GM12878 (cell line): ENCODE results near the gene CAB39. TPM values are rescaled to one million over a fixed set of nuclear protein-coding genes. Genes with fewer than 3 reads are reported as not detected.

Experiments used
- ATF2 ChIP-seq: IDR thresholded peaks from 2 replicates; pipeline ENCODE4 v1.6.1; 2012; ENCODE audit warnings: low read length, inconsistent platforms
- ATF3 ChIP-seq: IDR thresholded peaks from 2 replicates; pipeline ENCODE4 v1.6.1; 2011; ENCODE audit warnings: low read depth, mild to moderate bottlenecking, low read length, moderate library complexity, borderline replicate concordance; ENCODE audit errors: extremely low read depth
- CEBPZ ChIP-seq: fragments of 150-350 bp; IDR thresholded peaks from 2 replicates; pipeline ENCODE4 v1.6.1; 2016; ENCODE audit warnings: low read depth, low read length
- CREB1 ChIP-seq: IDR thresholded peaks from 2 replicates; pipeline ENCODE4 v1.6.1; 2012; ENCODE audit warnings: low read depth, mild to moderate bottlenecking, inconsistent platforms
- CREM ChIP-seq: IDR thresholded peaks from 2 replicates; pipeline ENCODE4 v1.6.1; 2014; ENCODE audit warnings: antibody characterized with exemption, low read depth
- E4F1 ChIP-seq: fragments of 450-650 bp; IDR thresholded peaks from 2 replicates; pipeline ENCODE4 v1.6.1; 2018; ENCODE audit warnings: borderline replicate concordance, mild to moderate bottlenecking; ENCODE audit not compliant: partially characterized antibody
- HCFC1 ChIP-seq: fragments of 150-350 bp; IDR thresholded peaks from 2 replicates; pipeline ENCODE4 v1.6.1; 2014; ENCODE audit warnings: low read length
- MEF2A ChIP-seq: IDR thresholded peaks from 2 replicates; pipeline ENCODE4 v1.6.1; 2011; ENCODE audit warnings: low read depth, mild to moderate bottlenecking, low read length, moderate library complexity; ENCODE audit not compliant: insufficient read depth
- NR2F1 ChIP-seq: fragments of 450-650 bp; conservative IDR thresholded peaks from 2 replicates; pipeline ENCODE4 v1.6.1; 2017; ENCODE audit warnings: mild to moderate bottlenecking
- PML ChIP-seq: IDR thresholded peaks from 2 replicates; pipeline ENCODE4 v1.6.1; 2012; ENCODE audit warnings: low read length, inconsistent platforms
- WRNIP1 ChIP-seq: IDR thresholded peaks from 2 replicates; pipeline ENCODE4 v1.6.1; 2011; ENCODE audit warnings: low read depth, low read length, improper control_type of control experiment, borderline replicate concordance
- ZBED1 ChIP-seq: IDR thresholded peaks from 2 replicates; pipeline ENCODE4 v1.6.1; 2016; ENCODE audit warnings: borderline replicate concordance
- polyA plus RNA-seq, 11 experiments: library from polyadenylated mRNA; depleted of rRNA in 4 of 11; unstranded in 6 of 11; stranded (reverse) in 5 of 11; fragments of >200 nt; fragmentation: Nextera tagmentation in 4 of 11; fragmentation: Illumina TruSeq in 1 of 11; extraction: Ambion mirVana in 4 of 11; extraction: Trizol in 1 of 11; gene quantifications; 1 replicate in 1 of 11; 2 replicates in 10 of 11; pipeline versions ENCODE4 v1.2.1 to v1.2.3, GENCODE V29; 2011 to 2016; ENCODE audit warnings: inconsistent platforms in 2 of 11, missing spikeins in 2 of 11, low read depth in 1 of 11
- total RNA-seq, 4 experiments: library from RNA; depleted of rRNA in 3 of 4; stranded (reverse); fragments of >200 nt in 3 of 4; fragmentation: Illumina TruSeq in 1 of 4; extraction: Trizol in 1 of 4; gene quantifications; 2 replicates each; pipeline versions ENCODE4 v1.2.1 to v1.2.3, GENCODE V29; 2013 to 2021

Gene CAB39
- total and polyA plus RNA-seq, 10 of the 15 experiments (the other 5 are each of a cell fraction or from before 2014, with no cell fraction given) = 13.3 to 129 (median 62.9) TPM

GRCh38 chr2:230793572-230794359, 81.1 kb downstream of the CAB39 start (continued):
- peak; percentile 54; the same call in 1 of the 2 replicates for TF ChIP-seq CREB1
- peak; percentile 53; the same call in 1 of the 2 replicates for TF ChIP-seq CREM
- TF ChIP-seq WRNIP1 = no peak
- TF ChIP-seq HCFC1 = no peak
- TF ChIP-seq CEBPZ = no peak
- no peak for TF ChIP-seq ATF3
- TF ChIP-seq ATF2 = no peak
- TF ChIP-seq NR2F1 = no peak
- TF ChIP-seq PML = no peak
- TF ChIP-seq E4F1 = no peak
- TF ChIP-seq MEF2A = 0 out of 2 replicates have a peak, but pooled peaks have one; percentile 59
- TF ChIP-seq ZBED1 = no peak
